Keratinocyte (primary cell): ENCODE data around the gene KRT73. TPM values are rescaled to one million over a fixed set of nuclear protein-coding genes. Genes with fewer than 3 reads are reported as not detected.

Experiments used
- DNase-seq: peaks from one replicate; pipeline ENCODE4 v3.0.0-alpha.2; 2011; ENCODE audit warnings: low read depth, missing footprints, low spot score
- FAIRE-seq: peaks from 2 replicates; lab custom pipeline; 2011; peaks lifted over from hg19 to GRCh38; lab: Jason Lieb, UNC
- H2AFZ ChIP-seq: 2 replicates; pipeline ENCODE4 v1.6.0; 2012; ENCODE audit warnings: low read length, control low read depth, inconsistent platforms; ENCODE audit not compliant: control insufficient read depth
- H3K27ac ChIP-seq: 2 replicates; pipeline ENCODE4 v1.5.1; 2011; ENCODE audit warnings: low read length; ENCODE audit not compliant: control insufficient read depth, insufficient read depth
- H3K27me3 ChIP-seq: 3 replicates; pipeline ENCODE4 v1.6.0; 2011; ENCODE audit warnings: low read length; ENCODE audit not compliant: control insufficient read depth, insufficient read depth; ENCODE audit errors: extremely low read depth
- H3K36me3 ChIP-seq, 2 experiments: 2 replicates in 1 of 2; 3 replicates in 1 of 2; pipeline ENCODE4 v1.5.1; 2011; ENCODE audit warnings: low read length in 2 of 2, mild to moderate bottlenecking in 1 of 2; ENCODE audit not compliant: control insufficient read depth in 2 of 2, insufficient read depth in 2 of 2; ENCODE audit errors: extremely low read depth in 1 of 2
- H3K4me1 ChIP-seq: 3 replicates; pipeline ENCODE4 v1.5.1; 2011; ENCODE audit warnings: low read length; ENCODE audit not compliant: control insufficient read depth, insufficient read depth; ENCODE audit errors: extremely low read depth
- H3K4me2 ChIP-seq: 3 replicates; pipeline ENCODE4 v1.6.0; 2011; ENCODE audit warnings: low read depth, low read length; ENCODE audit not compliant: control insufficient read depth, insufficient read depth; ENCODE audit errors: extremely low read depth
- H3K4me3 ChIP-seq, 3 experiments: fragments of 200-600 bp in 1 of 3; sonication (generic) in 1 of 3; 2 replicates in 2 of 3; 3 replicates in 1 of 3; pipeline ENCODE4 v1.5.1; 2011 to 2016; ENCODE audit warnings: low read length in 3 of 3, mild to moderate bottlenecking in 3 of 3, control low read depth in 2 of 3, inconsistent platforms in 1 of 3, low read depth in 1 of 3, mixed read lengths in 1 of 3, mixed run types in 1 of 3, moderate library complexity in 1 of 3; ENCODE audit not compliant: control insufficient read depth in 2 of 3, insufficient read depth in 2 of 3; ENCODE audit errors: extremely low read depth in 1 of 3
- H3K79me2 ChIP-seq: 2 replicates; pipeline ENCODE4 v1.6.0; 2012; ENCODE audit warnings: low read length; ENCODE audit not compliant: control insufficient read depth, insufficient read depth
- H3K9ac ChIP-seq: 3 replicates; pipeline ENCODE4 v1.6.0; 2011; ENCODE audit warnings: low read length; ENCODE audit not compliant: control insufficient read depth, insufficient read depth; ENCODE audit errors: extremely low read depth
- H3K9me1 ChIP-seq: 3 replicates; pipeline ENCODE4 v1.6.0; 2011; ENCODE audit warnings: low read length; ENCODE audit not compliant: control insufficient read depth, insufficient read depth; ENCODE audit errors: extremely low read depth
- H3K9me3 ChIP-seq: 2 replicates; pipeline ENCODE4 v1.5.1; 2012; ENCODE audit warnings: low read depth, low read length; ENCODE audit not compliant: control insufficient read depth
- H4K20me1 ChIP-seq: 3 replicates; pipeline ENCODE4 v1.6.0; 2011; ENCODE audit warnings: low read length; ENCODE audit not compliant: control insufficient read depth, insufficient read depth; ENCODE audit errors: extremely low read depth
- EZH2 ChIP-seq: IDR thresholded peaks from one replicate; pipeline ENCODE4 v1.6.1; 2012; ENCODE audit warnings: inconsistent platforms, mild to moderate bottlenecking, low read length, moderate library complexity
- dilution Hi-C: fragments of 300-500 bp; cut with MboI; formaldehyde crosslinking; loops from one replicate; pipeline ENCODE4 v1.7.0; 2020; ENCODE audit warnings: low sequenced_read_pairs; ENCODE audit not compliant: extremely low pct_ligation_motif_present
- polyA plus RNA-seq, 5 experiments: library from polyadenylated mRNA; depleted of rRNA in 3 of 5; stranded (reverse) in 3 of 5; stranded (forward) in 1 of 5; unstranded in 1 of 5; fragments of >200 nt; gene quantifications; 1 replicate in 1 of 5; 2 replicates in 3 of 5; 3 replicates in 1 of 5; pipeline versions ENCODE4 v1.2.1 to v1.2.3, GENCODE V29; 2011 to 2012; ENCODE audit warnings: missing spikeins in 2 of 5, low read depth in 1 of 5, low replicate concordance in 1 of 5
- TF ChIP-seq, protein P1 (sequence below), 3 experiments: IDR thresholded peaks in 1 of 3; conservative IDR thresholded peaks in 1 of 3; optimal IDR thresholded peaks in 1 of 3; 2 replicates in 2 of 3; 3 replicates in 1 of 3; pipeline versions ENCODE3 to v1.5.1; 2011; ENCODE audit warnings: low read length in 3 of 3, mild to moderate bottlenecking in 3 of 3, moderate library complexity in 2 of 3, control low read depth in 1 of 3, inconsistent platforms in 1 of 3; ENCODE audit not compliant: insufficient read depth in 2 of 3; ENCODE audit errors: extremely low read depth in 1 of 3

The KRT73 gene
- polyA plus RNA-seq, 1 donor (not counting 4 experiments of a cell fraction or from before 2014, with no cell fraction given): 0.03 TPM

DNA sequence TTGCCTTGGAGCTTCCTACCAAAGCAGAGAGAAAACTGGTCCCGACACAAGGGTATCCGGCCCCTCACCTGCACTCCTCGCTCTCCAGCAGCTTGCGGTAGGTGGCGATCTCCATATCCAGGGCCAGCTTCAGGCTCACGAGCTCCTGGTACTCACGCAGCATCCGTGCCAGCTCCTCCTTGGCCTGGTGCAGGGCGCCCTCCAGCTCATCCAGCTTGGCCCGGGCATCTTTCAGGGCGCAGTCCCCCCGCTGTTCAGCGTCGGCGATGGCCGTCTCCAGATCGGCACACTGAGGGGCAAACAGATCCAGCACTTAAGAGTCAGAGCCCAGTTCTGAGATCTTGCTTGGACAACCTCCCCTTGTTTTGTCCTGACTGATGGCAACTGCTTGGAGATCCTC lies 30.8 kb downstream of the KRT73 start:
- FAIRE-seq: no peak
- no peak for DNase-seq
- dilution Hi-C loops: no loop called here
- peaks cover 1% of the 10 kb centered on the region for H3K27me3 ChIP-seq
- no peak overlapping the region for H3K4me3 ChIP-seq
- H3K4me1 ChIP-seq: peaks cover 8% of the 10 kb centered on the region
- no peaks in the 10 kb centered on the region for H3K79me2 ChIP-seq
- no peak for TF ChIP-seq EZH2
- TF ChIP-seq, protein P1, sequence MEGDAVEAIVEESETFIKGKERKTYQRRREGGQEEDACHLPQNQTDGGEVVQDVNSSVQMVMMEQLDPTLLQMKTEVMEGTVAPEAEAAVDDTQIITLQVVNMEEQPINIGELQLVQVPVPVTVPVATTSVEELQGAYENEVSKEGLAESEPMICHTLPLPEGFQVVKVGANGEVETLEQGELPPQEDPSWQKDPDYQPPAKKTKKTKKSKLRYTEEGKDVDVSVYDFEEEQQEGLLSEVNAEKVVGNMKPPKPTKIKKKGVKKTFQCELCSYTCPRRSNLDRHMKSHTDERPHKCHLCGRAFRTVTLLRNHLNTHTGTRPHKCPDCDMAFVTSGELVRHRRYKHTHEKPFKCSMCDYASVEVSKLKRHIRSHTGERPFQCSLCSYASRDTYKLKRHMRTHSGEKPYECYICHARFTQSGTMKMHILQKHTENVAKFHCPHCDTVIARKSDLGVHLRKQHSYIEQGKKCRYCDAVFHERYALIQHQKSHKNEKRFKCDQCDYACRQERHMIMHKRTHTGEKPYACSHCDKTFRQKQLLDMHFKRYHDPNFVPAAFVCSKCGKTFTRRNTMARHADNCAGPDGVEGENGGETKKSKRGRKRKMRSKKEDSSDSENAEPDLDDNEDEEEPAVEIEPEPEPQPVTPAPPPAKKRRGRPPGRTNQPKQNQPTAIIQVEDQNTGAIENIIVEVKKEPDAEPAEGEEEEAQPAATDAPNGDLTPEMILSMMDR (optimal IDR thresholded peaks at IDR 0.05 in 1 of 3, IDR thresholded peaks at IDR 0.05 in 1 of 3, conservative IDR thresholded peaks at IDR 0.05 in 1 of 3; ENCODE audit: extremely low read depth in 1 of 3, insufficient read depth in 2 of 3, low read length in 3 of 3): no peak
- no peak overlapping the region for H3K9ac ChIP-seq
- H3K36me3 ChIP-seq: no peaks in the 10 kb centered on the region
- H3K4me2 ChIP-seq: no peak overlapping the region
- H3K27ac ChIP-seq: no peak overlapping the region
- H2AFZ ChIP-seq: no peak overlapping the region
- no peaks in the 10 kb centered on the region for H3K9me3 ChIP-seq
- H3K9me1 ChIP-seq: no peaks in the 10 kb centered on the region
- H4K20me1 ChIP-seq: no peaks in the 10 kb centered on the region

DNA sequence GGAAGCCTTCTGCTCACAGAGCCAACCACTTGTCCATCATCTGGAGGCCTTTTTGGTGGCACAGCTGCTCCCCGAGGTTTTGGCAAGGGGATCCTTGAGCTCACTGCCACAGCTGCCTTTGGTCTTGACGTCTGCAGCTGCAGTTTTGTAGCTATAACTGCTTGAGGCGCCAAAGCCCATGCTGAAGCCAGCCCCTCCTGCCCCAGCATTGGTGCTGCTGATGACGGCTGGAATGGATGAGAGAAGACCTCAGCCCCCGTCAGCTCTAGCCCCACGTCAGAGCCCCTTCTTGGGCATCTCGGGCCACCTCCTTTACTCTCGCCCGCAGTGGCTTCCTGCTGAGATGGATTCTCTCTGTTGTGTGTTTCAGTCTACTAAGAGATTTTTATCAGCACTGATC lies 32.4 kb downstream of the KRT73 start:
- dilution Hi-C loops: no loop called here
- H3K79me2 ChIP-seq: no peaks in the 10 kb centered on the region
- no peaks in the 10 kb centered on the region for H4K20me1 ChIP-seq
- H3K27me3 ChIP-seq: no peaks in the 10 kb centered on the region
- H2AFZ ChIP-seq: no peak overlapping the region
- TF ChIP-seq, protein P1 (optimal IDR thresholded peaks at IDR 0.05 in 1 of 3, IDR thresholded peaks at IDR 0.05 in 1 of 3, conservative IDR thresholded peaks at IDR 0.05 in 1 of 3; ENCODE audit: extremely low read depth in 1 of 3, insufficient read depth in 2 of 3, low read length in 3 of 3): no peak
- TF ChIP-seq EZH2: no peak
- H3K4me2 ChIP-seq: no peak overlapping the region
- H3K9me3 ChIP-seq: no peaks in the 10 kb centered on the region
- no peak overlapping the region for H3K27ac ChIP-seq
- no peaks in the 10 kb centered on the region for H3K36me3 ChIP-seq
- no peak overlapping the region for H3K9ac ChIP-seq
- peaks cover 25% of the 10 kb centered on the region for H3K4me1 ChIP-seq
- FAIRE-seq: no peak
- no peak for DNase-seq
- peaks cover 1% of the 10 kb centered on the region for H3K9me1 ChIP-seq
- no peak overlapping the region for H3K4me3 ChIP-seq
